NCI-H1417 treated with DMSO at 0.1 percent for 48 hours (cell line): ENCODE data around the gene KCNS1.

ENCODE experiments used
- DNase-seq: peaks from one replicate; lab custom pipeline; 2025; lab: John Stamatoyannopoulos, UW

Gene KCNS1

GRCh38 chr20:45105317-45105716 lies 4.4 kb upstream of the KCNS1 start:
- no peak for DNase-seq

GRCh38 chr20:45104786-45105185 lies 3.9 kb upstream of the KCNS1 start:
- DNase-seq, result no peak

GRCh38 chr20:45103072-45103471 lies 2.1 kb upstream of the KCNS1 start:
- no peak for DNase-seq

GRCh38 chr20:45101333-45101850 lies 465 bp upstream of the KCNS1 start:
- DNase-seq, result no peak

- DNase-seq, result no peak
These were observed 2.7 kb downstream of the KCNS1 start for GRCh38 chr20:45098103-45098773.

GRCh38 chr20:45097485-45098102 lies 3.3 kb downstream of the KCNS1 start:
- no peak for DNase-seq

GRCh38 chr20:45096781-45097180 lies 4.1 kb downstream of the KCNS1 start:
- no peak for DNase-seq

- DNase-seq, result no peak
These were observed 5.1 kb downstream of the KCNS1 start for GRCh38 chr20:45095805-45096238.

GRCh38 chr20:45094864-45095574 lies 5.9 kb downstream of the KCNS1 start:
- no peak for DNase-seq

- DNase-seq, result no peak
These were observed 6.7 kb downstream of the KCNS1 start for GRCh38 chr20:45094201-45094600.

- no peak for DNase-seq
These were observed 8.0 kb downstream of the KCNS1 start for GRCh38 chr20:45092898-45093297.

GRCh38 chr20:45091366-45091765 lies 9.6 kb downstream of the KCNS1 start:
- DNase-seq, result no peak

GRCh38 chr20:45090481-45090880 lies 10.4 kb downstream of the KCNS1 start:
- DNase-seq, result no peak

- no peak for DNase-seq
These were observed 12.7 kb downstream of the KCNS1 start for GRCh38 chr20:45088247-45088646.

GRCh38 chr20:45087814-45088213 lies 13.1 kb downstream of the KCNS1 start:
- DNase-seq, result no peak

GRCh38 chr20:45087097-45087790 lies 13.7 kb downstream of the KCNS1 start:
- DNase-seq, result no peak

GRCh38 chr20:45085867-45086266 lies 15.1 kb downstream of the KCNS1 start:
- no peak for DNase-seq

GRCh38 chr20:45085289-45085688 lies 15.6 kb downstream of the KCNS1 start:
- no peak for DNase-seq

- no peak for DNase-seq
These were observed 17.8 kb downstream of the KCNS1 start for GRCh38 chr20:45083127-45083526.

GRCh38 chr20:45082468-45082867 lies 18.5 kb downstream of the KCNS1 start:
- DNase-seq, result no peak

GRCh38 chr20:45080867-45081624 lies 19.9 kb downstream of the KCNS1 start:
- DNase-seq, result no peak

GRCh38 chr20:45077559-45077958 lies 23.4 kb downstream of the KCNS1 start:
- no peak for DNase-seq
